K562 (cell line): ENCODE results near the gene RAB25. TPM values are rescaled to one million over a fixed set of nuclear protein-coding genes. Genes with fewer than 3 reads are reported as not detected.

Source experiments
- ATAC-seq: fragments of 200-7000 bp; cut with Tn5 transposase; 3 replicates; pipeline ENCODE4 v1.9.1; 2020; ENCODE audit warnings: moderate library complexity
- BruUV-seq: library from RNA; stranded (reverse); fragments of 400-500 nt; replicated peaks from 2 replicates; lab custom pipeline; 2021; lab: Mats Ljungman, UMichigan
- CTCF ChIA-PET: fragments of 300-600 bp; formaldehyde crosslinking; extraction: SDS; loops from one replicate; lab custom pipeline; 2021; ENCODE audit warnings: low intra/inter-chr PET ratio; lab: Yijun Ruan, JAX
- POLR2A ChIA-PET: fragments of 300-600, 350-650 bp; sonication (Branson Sonifier 250); formaldehyde crosslinking; extraction: SDS; loops from one replicate; lab custom pipeline; 2021; ENCODE audit warnings: antibody characterized with exemption, inconsistent platforms; lab: Yijun Ruan, JAX
- DNase-seq, 4 experiments: peaks; one replicate each; pipeline versions ENCODE4 v3.0.0 to v3.0.0-alpha.2; 2011 to 2018; ENCODE audit warnings: low spot score in 3 of 4, mixed read lengths in 3 of 4; ENCODE audit errors: extremely low read depth in 1 of 4
- FAIRE-seq: peaks from 2 replicates; lab custom pipeline; 2011; peaks lifted over from hg19 to GRCh38; lab: Jason Lieb, UNC
- H2AFZ ChIP-seq: 2 replicates; pipeline ENCODE4 v1.6.0; 2011; ENCODE audit warnings: low read depth, low read length, control low read depth, inconsistent platforms
- H3K27ac ChIP-seq: fragments of 200-600 bp; 3 replicates; pipeline ENCODE4 v1.8.0; 2011; ENCODE audit warnings: low read depth, mild to moderate bottlenecking, control low read depth, inconsistent platforms, low read length, moderate library complexity, mixed read lengths; ENCODE audit errors: extremely low read depth
- H3K27me3 ChIP-seq, 2 experiments: fragments of 300-600 bp in 1 of 2; 2 replicates in 1 of 2; 3 replicates in 1 of 2; pipeline versions ENCODE4 v1.6.0 to v1.8.0; 2011; ENCODE audit warnings: inconsistent platforms in 2 of 2, low read length in 2 of 2, mild to moderate bottlenecking in 1 of 2, mixed read lengths in 1 of 2, moderate library complexity in 1 of 2; ENCODE audit not compliant: control insufficient read depth in 2 of 2, insufficient read depth in 2 of 2
- H3K36me3 ChIP-seq: fragments of 300-600 bp; 3 replicates; pipeline ENCODE4 v1.8.0; 2011; ENCODE audit warnings: mild to moderate bottlenecking, low read length, inconsistent platforms; ENCODE audit not compliant: control insufficient read depth, insufficient read depth
- H3K4me1 ChIP-seq, 2 experiments: fragments of 200-600 bp in 1 of 2; replicated peaks in 1 of 2; 2 replicates in 1 of 2; 3 replicates in 1 of 2; pipeline versions ENCODE4 v1.5.1 to v1.8.0; 2011; ENCODE audit warnings: inconsistent platforms in 2 of 2, low read length in 2 of 2, mild to moderate bottlenecking in 1 of 2, mixed read lengths in 1 of 2, moderate library complexity in 1 of 2; ENCODE audit not compliant: control insufficient read depth in 2 of 2, insufficient read depth in 2 of 2
- H3K4me2 ChIP-seq: 2 replicates; pipeline ENCODE4 v1.6.1; 2011; ENCODE audit warnings: low read length, control low read depth, inconsistent platforms, mixed read lengths; ENCODE audit not compliant: insufficient read depth
- H3K4me3 ChIP-seq: fragments of 200-600 bp; sonication (generic), shearing (Covaris generic); 2 replicates; pipeline ENCODE4 v1.5.1; 2016; ENCODE audit warnings: control low read depth, inconsistent platforms
- H3K79me2 ChIP-seq: fragments of 200-600 bp; 3 replicates; pipeline ENCODE4 v1.8.0; 2011; ENCODE audit warnings: low read length, inconsistent platforms; ENCODE audit not compliant: control insufficient read depth, insufficient read depth
- H3K9ac ChIP-seq, 2 experiments: 2 replicates each; pipeline versions ENCODE4 v1.6.0 to v1.6.1; 2011; ENCODE audit warnings: low read depth in 2 of 2, low read length in 2 of 2, control low read depth in 1 of 2, inconsistent platforms in 1 of 2, mild to moderate bottlenecking in 1 of 2, mixed read lengths in 1 of 2; ENCODE audit not compliant: insufficient read depth in 1 of 2
- H3K9me1 ChIP-seq: one replicate; pipeline ENCODE4 v1.6.0; 2011; ENCODE audit warnings: inconsistent platforms, mild to moderate bottlenecking, low read length, moderate library complexity; ENCODE audit not compliant: control insufficient read depth, insufficient read depth
- H3K9me3 ChIP-seq: replicated peaks from 2 replicates; pipeline ENCODE4 v1.5.1; 2011; ENCODE audit warnings: low read depth, low read length, inconsistent platforms; ENCODE audit not compliant: control insufficient read depth, insufficient read depth
- H4K20me1 ChIP-seq: replicated peaks from 2 replicates; pipeline ENCODE4 v1.6.1; 2011; ENCODE audit warnings: low read length, inconsistent platforms, mixed read lengths; ENCODE audit not compliant: control insufficient read depth, insufficient read depth
- CHD4 ChIP-seq: fragments of 200-600 bp; sonication (generic); IDR thresholded peaks from 3 replicates; pipeline ENCODE4 v1.6.1; 2012; ENCODE audit warnings: low read depth, mild to moderate bottlenecking, mixed read lengths, low read length, inconsistent platforms; ENCODE audit not compliant: insufficient read depth, insufficient replicate concordance, poor library complexity, severe bottlenecking
- DPF2 ChIP-seq: fragments of 450-650 bp; IDR thresholded peaks from 2 replicates; pipeline ENCODE4 v1.6.1; 2016
- ESRRB ChIP-seq: fragments of 250-450 bp; sonication (Bioruptor Pico); IDR thresholded peaks from 2 replicates; pipeline ENCODE4 v1.5.0; 2020; ENCODE audit warnings: mild to moderate bottlenecking, moderate library complexity, borderline replicate concordance
- GABPB1 ChIP-seq: sonication (generic); formaldehyde crosslinking; IDR thresholded peaks from 2 replicates; pipeline ENCODE4 v1.8.0; 2022; ENCODE audit warnings: mild to moderate bottlenecking, missing genetic modification reagents
- KLF10 ChIP-seq: fragments of 250-450 bp; sonication (Bioruptor Pico); IDR thresholded peaks from 2 replicates; pipeline ENCODE4 v1.6.1; 2021; ENCODE audit warnings: matching md5 sums
- MIER1 ChIP-seq: fragments of 450-650 bp; IDR thresholded peaks from 2 replicates; pipeline ENCODE4 v1.6.1; 2016; ENCODE audit warnings: antibody characterized with exemption, mild to moderate bottlenecking, low read depth
- MYC ChIP-seq, 2 experiments: fragments of 250-450 bp in 1 of 2; sonication (Bioruptor Pico) in 1 of 2; IDR thresholded peaks; 2 replicates each; pipeline versions ENCODE4 v1.5.1 to v1.6.1; 2012 to 2021; ENCODE audit warnings: low read depth in 2 of 2, borderline replicate concordance in 1 of 2, improper control_type of control experiment in 1 of 2, low read length in 1 of 2, mild to moderate bottlenecking in 1 of 2, moderate library complexity in 1 of 2
- NCOA2 ChIP-seq, 2 experiments: fragments of 450-650 bp; IDR thresholded peaks; 2 replicates each; pipeline ENCODE4 v1.6.1; 2018; ENCODE audit warnings: mild to moderate bottlenecking in 2 of 2, moderate library complexity in 1 of 2; ENCODE audit not compliant: partially characterized antibody in 2 of 2
- RFX5 ChIP-seq: IDR thresholded peaks from 2 replicates; pipeline ENCODE4 v1.6.1; 2011; ENCODE audit warnings: low read depth, mild to moderate bottlenecking, improper control_type of control experiment, low read length
- TBL1XR1 ChIP-seq, 2 experiments: IDR thresholded peaks; 2 replicates each; pipeline ENCODE4 v1.6.1; 2012; ENCODE audit warnings: improper control_type of control experiment in 2 of 2, low read length in 2 of 2, mild to moderate bottlenecking in 1 of 2
- ZNF124 ChIP-seq: sonication (generic); formaldehyde crosslinking; IDR thresholded peaks from 2 replicates; pipeline ENCODE4 v1.8.1; 2022; ENCODE audit warnings: missing genetic modification reagents
- ZNF134 ChIP-seq: fragments of 250-450 bp; sonication (Bioruptor Pico); conservative IDR thresholded peaks from 2 replicates; pipeline ENCODE4 v1.4.0; 2020
- ZNF586 ChIP-seq: fragments of 450-650 bp; formaldehyde crosslinking; conservative IDR thresholded peaks from 2 replicates; pipeline ENCODE4 v1.4.0; 2020; ENCODE audit warnings: mild to moderate bottlenecking, moderate library complexity
- WGBS: fragments of 100-300 bp; shearing (Covaris generic); methylation state at CpG from one replicate; pipeline ENCODE4 v1.1.6; 2016; ENCODE audit warnings: low coverage, mixed read lengths; ENCODE audit not compliant: insufficient coverage; ENCODE audit errors: missing lambda C conversion rate; 5-methylcytosine and 5-hydroxymethylcytosine counted together
- in situ Hi-C: fragments of 300-500 bp; cut with MboI; formaldehyde crosslinking; loops from 4 replicates; pipeline ENCODE4 v1.15.0; 2018; ENCODE audit warnings: inconsistent platforms, mixed read lengths
- intact Hi-C: fragments of 100-400 bp; cut with micrococcal nuclease; formaldehyde crosslinking; loops from 2 replicates; pipeline ENCODE4 v1.14.2; 2022
- polyA plus RNA-seq, 8 experiments: library from polyadenylated mRNA; depleted of rRNA in 4 of 8; stranded (reverse) in 5 of 8; unstranded in 3 of 8; fragments of >200 nt; fragmentation: Nextera tagmentation in 2 of 8; fragmentation: Illumina TruSeq in 1 of 8; extraction: Ambion mirVana in 2 of 8; extraction: Trizol in 1 of 8; gene quantifications; 2 replicates each; pipeline versions ENCODE4 v1.2.1 to v1.2.3, GENCODE V29; 2011 to 2014; ENCODE audit warnings: inconsistent platforms in 1 of 8, missing spikeins in 1 of 8
- total RNA-seq, 7 experiments: library from RNA; depleted of rRNA in 6 of 7; stranded (reverse); fragments of >200 nt in 6 of 7; fragmentation: Illumina TruSeq in 2 of 7; extraction: Trizol in 2 of 7; gene quantifications; 2 replicates each; pipeline versions ENCODE4 v1.2.1 to v1.2.3, GENCODE V29; 2011 to 2021; ENCODE audit warnings: low replicate concordance in 1 of 7
- TF ChIP-seq, protein P1 (sequence below): fragments of 450-650 bp; IDR thresholded peaks from 2 replicates; pipeline ENCODE4 v1.6.1; 2017; ENCODE audit warnings: antibody characterized with exemption, mild to moderate bottlenecking
- TF ChIP-seq, protein P2 (sequence below), 2 experiments: fragments of 200-800 bp in 1 of 2; sonication (Bioruptor generic) in 1 of 2; sonication (generic) in 1 of 2; formaldehyde crosslinking in 1 of 2; IDR thresholded peaks in 1 of 2; conservative IDR thresholded peaks in 1 of 2; 2 replicates each; pipeline versions ENCODE4 v1.5.0 to v1.6.1; 2016 to 2020; ENCODE audit warnings: missing compliant biosample characterization in 1 of 2, missing genetic modification characterization in 1 of 2, missing genetic modification reagents in 1 of 2

Gene RAB25
- total and polyA plus RNA-seq, 9 of the 15 experiments (the other 6 are each of a cell fraction or from before 2014, with no cell fraction given) = 0.10 to 0.27 (median 0.13) TPM; not detected in 6

DNA sequence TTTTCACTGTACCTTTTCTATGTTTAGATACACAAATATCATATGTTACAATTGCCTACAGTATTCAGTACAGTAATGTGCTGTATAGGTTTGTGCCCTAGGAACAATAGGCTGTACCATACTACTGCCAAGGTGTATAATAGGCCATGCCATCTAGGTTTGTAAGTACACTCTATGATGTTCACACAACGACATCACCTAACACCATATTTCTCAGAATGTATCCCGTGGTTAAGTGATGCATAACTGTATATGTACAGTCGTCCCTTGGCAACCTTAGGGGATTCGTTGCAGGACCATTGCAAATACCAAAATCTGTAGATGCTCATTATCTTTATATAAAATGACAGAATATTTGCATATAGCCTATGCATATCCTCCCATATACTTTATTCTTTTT, 34.4 kb upstream of the RAB25 start:
- no TSS peak for BruUV-seq
- peaks cover 3 to 4% of the 10 kb centered on the region in 2 experiments; a peak in 2 of 5 replicates for H3K4me1 ChIP-seq
- no peaks in the 10 kb centered on the region for H4K20me1 ChIP-seq
- no peak overlapping the region for H3K4me3 ChIP-seq
- H3K27me3 ChIP-seq = no peaks in the 10 kb centered on the region
- DNase-seq (no peak), FAIRE-seq (no peak), ATAC-seq (no peak)
- H3K36me3 ChIP-seq = no peaks in the 10 kb centered on the region
- no peak overlapping the region for H3K27ac ChIP-seq
- WGBS = 34% methylated on average over 4 of the region's 4 CpGs
- H3K9me3 ChIP-seq = no peaks in the 10 kb centered on the region
- intact Hi-C loops = loop anchor here (5.0 kb wide), 1 partner anchor 41 kb away; no protein-coding TSS in a partner anchor
- H3K9ac ChIP-seq = no peak overlapping the region
- no peak for TF ChIP-seq ESRRB
- no peak for TF ChIP-seq MIER1
- TF ChIP-seq ZNF586 = no peak
- TF ChIP-seq ZNF124 (CRISPR knock-in tag) = no peak
- TF ChIP-seq, protein P1, sequence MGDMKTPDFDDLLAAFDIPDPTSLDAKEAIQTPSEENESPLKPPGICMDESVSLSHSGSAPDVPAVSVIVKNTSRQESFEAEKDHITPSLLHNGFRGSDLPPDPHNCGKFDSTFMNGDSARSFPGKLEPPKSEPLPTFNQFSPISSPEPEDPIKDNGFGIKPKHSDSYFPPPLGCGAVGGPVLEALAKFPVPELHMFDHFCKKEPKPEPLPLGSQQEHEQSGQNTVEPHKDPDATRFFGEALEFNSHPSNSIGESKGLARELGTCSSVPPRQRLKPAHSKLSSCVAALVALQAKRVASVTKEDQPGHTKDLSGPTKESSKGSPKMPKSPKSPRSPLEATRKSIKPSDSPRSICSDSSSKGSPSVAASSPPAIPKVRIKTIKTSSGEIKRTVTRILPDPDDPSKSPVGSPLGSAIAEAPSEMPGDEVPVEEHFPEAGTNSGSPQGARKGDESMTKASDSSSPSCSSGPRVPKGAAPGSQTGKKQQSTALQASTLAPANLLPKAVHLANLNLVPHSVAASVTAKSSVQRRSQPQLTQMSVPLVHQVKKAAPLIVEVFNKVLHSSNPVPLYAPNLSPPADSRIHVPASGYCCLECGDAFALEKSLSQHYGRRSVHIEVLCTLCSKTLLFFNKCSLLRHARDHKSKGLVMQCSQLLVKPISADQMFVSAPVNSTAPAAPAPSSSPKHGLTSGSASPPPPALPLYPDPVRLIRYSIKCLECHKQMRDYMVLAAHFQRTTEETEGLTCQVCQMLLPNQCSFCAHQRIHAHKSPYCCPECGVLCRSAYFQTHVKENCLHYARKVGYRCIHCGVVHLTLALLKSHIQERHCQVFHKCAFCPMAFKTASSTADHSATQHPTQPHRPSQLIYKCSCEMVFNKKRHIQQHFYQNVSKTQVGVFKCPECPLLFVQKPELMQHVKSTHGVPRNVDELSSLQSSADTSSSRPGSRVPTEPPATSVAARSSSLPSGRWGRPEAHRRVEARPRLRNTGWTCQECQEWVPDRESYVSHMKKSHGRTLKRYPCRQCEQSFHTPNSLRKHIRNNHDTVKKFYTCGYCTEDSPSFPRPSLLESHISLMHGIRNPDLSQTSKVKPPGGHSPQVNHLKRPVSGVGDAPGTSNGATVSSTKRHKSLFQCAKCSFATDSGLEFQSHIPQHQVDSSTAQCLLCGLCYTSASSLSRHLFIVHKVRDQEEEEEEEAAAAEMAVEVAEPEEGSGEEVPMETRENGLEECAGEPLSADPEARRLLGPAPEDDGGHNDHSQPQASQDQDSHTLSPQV = no peak
- TF ChIP-seq, protein P2, sequence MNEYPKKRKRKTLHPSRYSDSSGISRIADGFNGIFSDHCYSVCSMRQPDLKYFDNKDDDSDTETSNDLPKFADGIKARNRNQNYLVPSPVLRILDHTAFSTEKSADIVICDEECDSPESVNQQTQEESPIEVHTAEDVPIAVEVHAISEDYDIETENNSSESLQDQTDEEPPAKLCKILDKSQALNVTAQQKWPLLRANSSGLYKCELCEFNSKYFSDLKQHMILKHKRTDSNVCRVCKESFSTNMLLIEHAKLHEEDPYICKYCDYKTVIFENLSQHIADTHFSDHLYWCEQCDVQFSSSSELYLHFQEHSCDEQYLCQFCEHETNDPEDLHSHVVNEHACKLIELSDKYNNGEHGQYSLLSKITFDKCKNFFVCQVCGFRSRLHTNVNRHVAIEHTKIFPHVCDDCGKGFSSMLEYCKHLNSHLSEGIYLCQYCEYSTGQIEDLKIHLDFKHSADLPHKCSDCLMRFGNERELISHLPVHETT (CRISPR knock-in tag; conservative IDR thresholded peaks at IDR 0.05 in 1 of 2, IDR thresholded peaks at IDR 0.05 in 1 of 2) = no peak
- no peak for TF ChIP-seq NCOA2 (IDR thresholded peaks at IDR 0.05; ENCODE audit: partially characterized antibody in 2 of 2)
- no peak for TF ChIP-seq MYC (IDR thresholded peaks at IDR 0.05; ENCODE audit: low read depth, low read length)
- TF ChIP-seq MYC (CRISPR knock-in tag; IDR thresholded peaks at IDR 0.05; ENCODE audit: borderline replicate concordance, low read depth) = no peak
- no peak for TF ChIP-seq DPF2
- TF ChIP-seq TBL1XR1 (IDR thresholded peaks at IDR 0.05; ENCODE audit: low read length in 2 of 2) = no peak
- no peak for TF ChIP-seq ZNF134
- no peak for TF ChIP-seq KLF10 (CRISPR knock-in tag)
- no peak for TF ChIP-seq RFX5
- no peak for TF ChIP-seq GABPB1 (CRISPR knock-in tag)
- no peak for TF ChIP-seq CHD4
- H2AFZ ChIP-seq = no peak overlapping the region
- H3K4me2 ChIP-seq = no peak overlapping the region
- ChIA-PET POLR2A (no interaction called here), CTCF (interaction anchor here (0.6 kb wide), 1 partner anchor 292 kb away, joined by 3 read pairs; no protein-coding TSS in a partner anchor)
- H3K79me2 ChIP-seq = no peaks in the 10 kb centered on the region
- in situ Hi-C loops = no loop called here
- H3K9me1 ChIP-seq = no peaks in the 10 kb centered on the region
